Cortex of kidney (tissue), 1 donor: ENCODE measurements around the gene TOMT.

Experiments
- DNase-seq: peaks from one replicate; lab custom pipeline; 2025; lab: John Stamatoyannopoulos, UW

The TOMT gene

GRCh38 chr11:72088076-72088808, 17.5 kb upstream of the TOMT start:
- no peak for DNase-seq

GRCh38 chr11:72091292-72091691, 14.4 kb upstream of the TOMT start:
- DNase-seq = no peak

GRCh38 chr11:72098741-72099140, 7.0 kb upstream of the TOMT start:
- no peak for DNase-seq

- DNase-seq = no peak
These were observed 5.7 kb upstream of the TOMT start for GRCh38 chr11:72100009-72100408.

- DNase-seq = no peak
These were observed 5.3 kb upstream of the TOMT start for GRCh38 chr11:72100462-72100861.

- DNase-seq = no peak
These were observed 3.6 kb upstream of the TOMT start for GRCh38 chr11:72102162-72102561.

- no peak for DNase-seq
These were observed 3.1 kb upstream of the TOMT start for GRCh38 chr11:72102631-72102945.

- DNase-seq = peak; percentile 52
These were observed 2.6 kb upstream of the TOMT start, which contains the start of gene LAMTOR1 for GRCh38 chr11:72102946-72103753. LAMTOR1 (minus strand) TSS chr11:72103297; CDS start chr11:72103224, 73 bp downstream.

GRCh38 chr11:72103754-72104167, 2.0 kb upstream of the TOMT start:
- no peak for DNase-seq

GRCh38 chr11:72111300-72112142, 5.8 kb downstream of the TOMT start:
- DNase-seq = no peak

- no peak for DNase-seq
These were observed 6.6 kb downstream of the TOMT start, which contains the start of gene ANAPC15 for GRCh38 chr11:72112143-72112977. ANAPC15 (minus strand) TSS chr11:72112695; CDS start chr11:72111276, 1,419 bp downstream.

- DNase-seq = no peak
These were observed 7.5 kb downstream of the TOMT start for GRCh38 chr11:72112978-72113808.

- no peak for DNase-seq
These were observed 8.8 kb downstream of the TOMT start for GRCh38 chr11:72114570-72114969.

GRCh38 chr11:72116019-72116755, 10.5 kb downstream of the TOMT start:
- no peak for DNase-seq

GRCh38 chr11:72119198-72119597, 13.5 kb downstream of the TOMT start:
- no peak for DNase-seq

GRCh38 chr11:72120930-72121329, 15.2 kb downstream of the TOMT start:
- no peak for DNase-seq

- no peak for DNase-seq
These were observed 16.9 kb downstream of the TOMT start for GRCh38 chr11:72122607-72123006.

- DNase-seq = no peak
These were observed 17.5 kb downstream of the TOMT start for GRCh38 chr11:72123117-72123653.

GRCh38 chr11:72124046-72124445, 18.3 kb downstream of the TOMT start:
- no peak for DNase-seq

- no peak for DNase-seq
These were observed 20.2 kb downstream of the TOMT start for GRCh38 chr11:72125956-72126355.
